ENCODE data around the gene CDC42EP5.

- no peak for TF ChIP-seq TAF1 (IDR thresholded peaks at IDR 0.05; ENCODE audit: low read depth, low read length)
- TF ChIP-seq POLR2A (IDR thresholded peaks at IDR 0.05; ENCODE audit: low read depth, low read length): no peak
- no peak for TF ChIP-seq SPI1 (IDR thresholded peaks at IDR 0.05; ENCODE audit: low read depth, low read length)
Observed at GRCh38 chr19:54436628-54437252, 36.4 kb downstream of the CDC42EP5 start.

All from GM12891 (cell line).